ENCODE results near the gene SPECC1L.

GRCh38 chr22:24465975-24466374 is 195.3 kb downstream of the SPECC1L start:
- TF ChIP-seq CTCF (IDR thresholded peaks at IDR 0.05) (no peak), POLR2A (IDR thresholded peaks at IDR 0.05) (no peak)

All from body of pancreas (tissue), 4 donors.